Activated gamma-delta T cell (primary cell): ENCODE data around the gene CYP1B1.

Experiments used
- DNase-seq: peaks from one replicate; lab custom pipeline; 2025; lab: John Stamatoyannopoulos, UW

Gene CYP1B1

GRCh38 chr2:38076710-38077430 lies 919 bp upstream of the CYP1B1 start:
- no peak for DNase-seq

- no peak for DNase-seq
Measured at GRCh38 chr2:38076152-38076709, 280 bp upstream of the CYP1B1 start.

GRCh38 chr2:38074764-38075506 lies 1.0 kb downstream of the CYP1B1 start:
- DNase-seq, result no peak

DNA sequence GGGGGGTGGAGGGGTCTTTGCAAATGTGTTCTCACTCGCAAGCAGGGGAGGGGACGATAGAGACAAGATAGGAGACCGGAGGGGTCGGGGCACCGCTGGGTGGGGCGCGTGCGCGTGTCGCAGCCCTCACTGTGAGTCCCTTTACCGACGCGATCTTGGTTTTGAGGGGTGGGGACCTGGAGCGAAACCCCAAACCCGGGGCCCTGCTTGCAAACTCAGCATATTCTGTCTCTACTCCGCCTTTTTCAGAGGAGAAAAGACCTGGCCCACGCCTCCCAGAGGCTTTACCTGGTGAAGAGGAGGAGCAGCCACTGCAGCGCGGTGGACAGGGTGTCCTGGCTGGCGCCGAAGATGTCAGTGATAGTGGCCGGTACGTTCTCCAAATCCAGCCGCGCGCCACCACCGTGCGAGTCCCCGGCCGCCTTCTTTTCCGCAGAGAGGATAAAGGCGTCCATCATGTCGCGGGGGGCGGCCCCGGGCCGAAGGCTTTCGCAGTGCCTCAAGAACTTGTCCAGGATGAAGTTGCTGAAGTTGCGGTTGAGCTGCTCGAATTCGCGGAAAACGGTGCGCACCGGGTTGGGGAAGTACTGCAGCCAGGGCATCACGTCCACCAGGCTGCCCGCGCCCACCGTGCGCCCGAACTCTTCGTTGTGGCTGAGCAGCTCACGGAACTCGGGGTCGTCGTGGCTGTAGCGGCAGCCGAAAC lies 1.7 kb downstream of the CYP1B1 start:
- DNase-seq, result no peak

GRCh38 chr2:38073211-38074057 lies 2.5 kb downstream of the CYP1B1 start:
- no peak for DNase-seq

- DNase-seq, result no peak
Measured at GRCh38 chr2:38070438-38070837, 5.5 kb downstream of the CYP1B1 start.

GRCh38 chr2:38068234-38068633 lies 7.7 kb downstream of the CYP1B1 start:
- no peak for DNase-seq

DNA sequence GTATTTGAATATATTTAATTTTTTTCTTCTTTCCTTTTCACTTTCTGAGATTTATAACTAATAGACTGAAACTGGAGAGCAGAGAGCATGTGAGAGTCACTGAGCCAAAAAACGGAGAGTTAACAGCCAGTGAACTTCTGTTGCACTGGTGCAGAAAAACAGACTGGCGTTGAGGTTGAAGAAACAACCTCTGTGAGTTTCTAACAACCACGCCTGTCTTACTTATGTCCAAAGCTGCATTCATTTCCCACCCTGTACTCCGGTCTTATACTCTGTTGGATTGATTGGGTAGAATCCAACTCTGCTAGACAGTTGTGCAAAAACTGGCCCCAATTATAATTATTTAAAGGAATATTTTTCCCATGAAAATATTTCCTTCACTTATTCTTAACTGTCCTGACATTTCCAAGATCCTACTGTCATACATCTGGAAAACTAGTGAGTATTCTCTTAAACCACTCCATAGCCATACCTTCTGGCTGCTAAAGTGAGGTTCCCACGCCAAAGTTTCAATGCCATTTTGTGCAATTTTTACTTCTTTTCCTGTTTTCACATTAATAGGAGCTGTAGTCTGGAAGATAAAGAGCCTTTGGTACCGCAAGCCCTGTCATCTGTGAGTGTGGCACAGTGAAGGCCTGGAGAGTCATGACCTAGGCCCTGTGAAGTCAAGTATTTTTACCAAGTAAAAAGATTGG lies 9.4 kb downstream of the CYP1B1 start:
- DNase-seq, result no peak

GRCh38 chr2:38065502-38066135 lies 10.3 kb downstream of the CYP1B1 start:
- DNase-seq, result no peak

DNA sequence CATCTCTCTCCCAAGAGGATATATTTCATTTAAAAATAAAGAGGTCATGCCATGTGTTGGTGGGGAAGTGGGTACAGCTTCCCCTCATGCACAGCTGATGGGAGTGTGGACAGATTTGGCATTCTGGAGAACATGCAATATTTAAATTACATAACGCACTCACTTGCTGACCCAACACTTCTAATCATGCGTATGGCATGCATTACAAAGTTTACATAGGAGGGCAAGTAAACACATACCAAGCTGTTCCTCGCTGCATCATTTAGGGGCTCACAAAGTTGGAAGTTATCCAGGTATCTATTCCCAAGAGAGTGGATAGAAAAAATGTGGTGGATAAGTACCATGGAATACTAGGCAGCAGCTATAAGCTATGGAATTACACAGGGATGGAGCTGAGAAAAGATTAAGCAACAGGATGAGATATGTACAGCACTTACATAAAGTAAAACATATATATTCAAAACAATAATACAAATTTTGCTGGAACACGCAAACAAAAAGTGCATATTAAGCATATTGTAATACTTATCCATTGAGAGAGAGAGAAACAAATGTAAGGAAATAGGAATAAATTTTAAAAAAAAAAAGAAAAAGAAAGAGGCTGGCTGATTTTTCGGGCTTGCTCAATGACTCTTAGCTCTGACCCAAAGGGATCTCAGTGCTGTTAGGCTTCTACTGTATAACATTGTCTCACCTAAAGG lies 11.0 kb downstream of the CYP1B1 start:
- DNase-seq, result no peak

DNA sequence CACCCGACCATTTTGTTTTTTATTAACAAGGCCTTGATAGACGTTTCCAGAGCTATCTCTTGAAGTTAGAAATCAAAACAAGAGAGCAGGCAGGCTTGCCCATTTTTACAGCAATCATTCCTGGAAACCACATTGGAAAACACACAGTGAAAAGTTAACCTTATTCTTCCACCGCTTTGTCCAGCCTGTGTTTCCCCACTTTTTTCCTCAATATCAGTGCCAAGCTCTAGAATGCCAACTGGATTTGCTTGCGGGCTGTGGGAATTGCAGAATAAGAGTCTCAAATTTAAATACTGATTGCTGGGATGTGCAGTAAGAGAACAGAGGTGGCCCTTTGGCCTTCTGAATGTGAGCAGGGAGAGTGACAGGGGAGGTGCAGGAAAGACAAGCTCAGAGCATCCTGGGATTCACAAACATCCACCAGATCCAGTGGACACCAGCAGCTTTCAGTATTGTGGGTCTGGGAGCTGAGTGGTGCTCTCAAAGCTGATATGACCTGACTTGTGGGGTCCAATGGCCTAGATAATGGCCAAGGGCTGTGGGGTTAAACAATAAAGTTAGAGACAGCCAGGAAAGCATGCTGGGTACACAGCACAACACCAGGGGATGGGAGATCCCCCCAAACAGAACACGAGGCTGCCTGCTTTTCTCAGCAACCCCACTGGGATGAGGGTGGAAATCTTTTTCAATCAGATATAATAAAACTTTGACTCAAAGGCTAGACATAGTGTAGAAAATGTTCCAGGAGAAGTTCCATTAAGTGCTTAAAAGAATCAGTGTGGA lies 15.5 kb downstream of the CYP1B1 start:
- no peak for DNase-seq

GRCh38 chr2:38057651-38058410 lies 18.1 kb downstream of the CYP1B1 start:
- no peak for DNase-seq

DNA sequence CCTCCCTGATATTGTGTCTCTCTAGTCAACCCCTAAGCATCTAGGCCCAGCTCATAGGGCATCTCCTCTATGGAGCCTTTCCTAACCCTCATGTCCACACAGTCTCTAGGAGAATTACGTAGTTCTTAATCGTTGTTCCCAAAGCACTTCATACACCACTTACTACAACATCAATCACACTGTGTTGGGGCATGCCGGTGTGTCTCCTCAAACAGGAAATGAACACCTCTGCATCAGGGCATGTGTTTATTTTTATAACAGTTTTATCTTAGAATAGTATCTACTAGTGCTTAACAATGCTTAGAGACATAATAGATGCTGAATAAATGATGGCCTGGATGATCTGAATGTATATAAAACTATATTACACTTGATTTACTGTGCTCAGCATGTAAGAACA lies 19.7 kb downstream of the CYP1B1 start:
- DNase-seq, result no peak

DNA sequence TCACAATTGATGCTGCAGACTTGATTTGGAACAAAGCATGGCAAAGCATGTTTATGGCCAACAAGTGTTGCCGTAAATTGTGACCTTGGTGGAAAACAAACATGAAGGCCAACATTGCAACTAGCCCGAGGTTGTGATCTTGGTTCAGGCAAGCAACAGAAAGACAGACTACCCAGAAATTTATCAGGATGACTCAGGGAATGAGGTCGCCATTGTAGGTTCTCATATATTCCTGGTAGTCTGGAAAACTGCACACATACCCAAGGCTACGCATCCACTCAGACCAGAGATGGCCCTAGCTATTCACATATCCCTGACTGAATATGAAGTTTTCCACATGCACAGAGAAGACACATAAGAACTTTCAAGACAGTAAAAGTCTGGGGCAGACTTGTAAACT lies 30.1 kb downstream of the CYP1B1 start:
- DNase-seq, result no peak

GRCh38 chr2:38039121-38039910 lies 36.6 kb downstream of the CYP1B1 start:
- DNase-seq, result no peak

GRCh38 chr2:38038682-38039081 lies 37.3 kb downstream of the CYP1B1 start:
- DNase-seq, result no peak
